H1 (cell line): ENCODE results near the gene TMBIM6. TPM values are rescaled to one million over a fixed set of nuclear protein-coding genes. Genes with fewer than 3 reads are reported as not detected.

ENCODE experiments used
- ATF3 ChIP-seq: IDR thresholded peaks from 2 replicates; pipeline ENCODE4 v1.6.1; 2011; ENCODE audit warnings: low read depth, mild to moderate bottlenecking, low read length; ENCODE audit not compliant: insufficient read depth
- CBX8 ChIP-seq: fragments of 300-800, 300-1000 bp; sonication (generic); IDR thresholded peaks from 2 replicates; pipeline ENCODE4 v1.7.1; 2016; ENCODE audit warnings: low read depth, low read length, borderline replicate concordance
- CHD7 ChIP-seq: fragments of 300-600 bp; sonication (generic); IDR thresholded peaks from 2 replicates; pipeline ENCODE4 v1.7.1; 2012; ENCODE audit warnings: low read length, moderate library complexity, mild to moderate bottlenecking, inconsistent platforms; ENCODE audit not compliant: insufficient replicate concordance
- E2F6 ChIP-seq: IDR thresholded peaks from 2 replicates; pipeline ENCODE4 v1.6.1; 2012; ENCODE audit warnings: inconsistent platforms
- NANOG ChIP-seq: IDR thresholded peaks from 2 replicates; pipeline ENCODE4 v1.6.1; 2011; ENCODE audit warnings: low read length, low read depth, mild to moderate bottlenecking, inconsistent platforms; ENCODE audit not compliant: insufficient read depth, poor library complexity, severe bottlenecking
- NRF1 ChIP-seq: IDR thresholded peaks from 2 replicates; pipeline ENCODE4 v1.6.1; 2011; ENCODE audit warnings: mild to moderate bottlenecking, low read depth, low read length, improper control_type of control experiment
- POLR2A ChIP-seq, 2 experiments: IDR thresholded peaks; 1 replicate in 1 of 2; 2 replicates in 1 of 2; pipeline ENCODE4 v1.6.1; 2011; ENCODE audit warnings: low read depth in 2 of 2, low read length in 2 of 2, mild to moderate bottlenecking in 2 of 2; ENCODE audit errors: control extremely low read depth in 1 of 2
- RAD21 ChIP-seq, 2 experiments: IDR thresholded peaks in 1 of 2; conservative IDR thresholded peaks in 1 of 2; 2 replicates each; pipeline ENCODE4 v1.6.1; 2011; ENCODE audit warnings: low read depth in 2 of 2, low read length in 2 of 2, improper control_type of control experiment in 1 of 2, inconsistent platforms in 1 of 2, mild to moderate bottlenecking in 1 of 2, moderate library complexity in 1 of 2
- SIN3A ChIP-seq, 2 experiments: IDR thresholded peaks in 1 of 2; conservative IDR thresholded peaks in 1 of 2; 2 replicates each; pipeline ENCODE4 v1.6.1; 2011 to 2012; ENCODE audit warnings: low read length in 2 of 2, improper control_type of control experiment in 1 of 2, low read depth in 1 of 2, mild to moderate bottlenecking in 1 of 2
- SP2 ChIP-seq: IDR thresholded peaks from 2 replicates; pipeline ENCODE4 v1.6.1; 2012; ENCODE audit warnings: mild to moderate bottlenecking, low read length, inconsistent platforms
- polyA plus RNA-seq, 7 experiments: library from polyadenylated mRNA; depleted of rRNA in 3 of 7; stranded (reverse) in 5 of 7; unstranded in 2 of 7; fragments of >200 nt in 5 of 7; fragments of 200-250 nt in 2 of 7; gene quantifications; 1 replicate in 5 of 7; 2 replicates in 1 of 7; 4 replicates in 1 of 7; pipeline versions ENCODE4 v1.2.1 to v1.2.3, GENCODE V29; 2011 to 2013; ENCODE audit warnings: missing spikeins in 2 of 7, mixed read lengths in 2 of 7
- total RNA-seq: library from RNA; stranded (reverse); fragmentation: NEBNext Ultra II Directional; extraction: Animal tissue kit (Norgen Biotek cat#: 25700); gene quantifications from 2 replicates; pipeline ENCODE4 v1.2.1, GENCODE V29; 2021

TMBIM6 gene
- total and polyA plus RNA-seq, 2 of the 8 experiments (the other 6 are each of a cell fraction or from before 2014, with no cell fraction given), result 423 to 556 TPM

GRCh38 chr12:49777341-49777740 is 36.0 kb downstream of the TMBIM6 start (continued):
- TF ChIP-seq CHD7, result no peak
- TF ChIP-seq NRF1, result no peak
- no peak for TF ChIP-seq SP2
- no peak for TF ChIP-seq RAD21 (IDR thresholded peaks at IDR 0.05 in 1 of 2, conservative IDR thresholded peaks at IDR 0.05 in 1 of 2; ENCODE audit: low read depth in 2 of 2, low read length in 2 of 2)
- TF ChIP-seq ATF3, result no peak
- TF ChIP-seq NANOG, result no peak
- TF ChIP-seq E2F6, result no peak
- no peak for TF ChIP-seq SIN3A (conservative IDR thresholded peaks at IDR 0.05 in 1 of 2, IDR thresholded peaks at IDR 0.05 in 1 of 2; ENCODE audit: low read depth in 1 of 2, low read length in 2 of 2)
- no peak for TF ChIP-seq POLR2A (IDR thresholded peaks at IDR 0.05; ENCODE audit: control extremely low read depth in 1 of 2, low read depth in 2 of 2, low read length in 2 of 2)
- TF ChIP-seq CBX8, result no peak
